AG09319 (cell line): ENCODE results near the gene SLC39A11.
"Not testable (repeated sequence)": the region's sequence is repeated elsewhere in the genome, so short reads cannot be mapped to it uniquely, and the experiment has no call there.

Experiments used
- DNase-seq: peaks from one replicate; pipeline ENCODE4 v3.0.0-alpha.2; 2010; ENCODE audit warnings: low read depth; ENCODE audit errors: extremely low read depth
- TF ChIP-seq, protein P1 (sequence below): IDR thresholded peaks from 2 replicates; pipeline ENCODE4 v1.5.1; 2011; ENCODE audit warnings: low read depth, mild to moderate bottlenecking, inconsistent platforms, low read length, moderate library complexity

Gene SLC39A11

DNA sequence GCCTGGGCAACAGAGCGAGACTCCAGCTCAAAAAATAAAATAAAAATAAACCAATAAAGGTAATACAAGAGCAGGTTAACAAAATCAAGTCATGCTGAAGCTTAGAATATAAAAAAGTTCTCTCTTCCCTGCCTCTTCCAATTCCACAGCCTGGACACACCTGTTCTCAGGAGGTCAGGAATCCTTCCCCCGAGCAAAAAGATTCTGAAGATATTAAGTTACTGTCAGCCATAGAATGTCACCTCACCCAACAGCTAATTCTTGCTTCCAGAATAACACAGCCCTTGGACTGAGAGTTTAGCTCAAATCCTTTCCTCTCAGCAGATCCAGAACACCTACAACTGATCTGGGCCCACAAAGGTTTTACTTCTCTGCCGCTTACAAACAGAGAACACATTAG, 27.1 kb downstream of the SLC39A11 start:
- DNase-seq: no peak
- TF ChIP-seq, protein P1, sequence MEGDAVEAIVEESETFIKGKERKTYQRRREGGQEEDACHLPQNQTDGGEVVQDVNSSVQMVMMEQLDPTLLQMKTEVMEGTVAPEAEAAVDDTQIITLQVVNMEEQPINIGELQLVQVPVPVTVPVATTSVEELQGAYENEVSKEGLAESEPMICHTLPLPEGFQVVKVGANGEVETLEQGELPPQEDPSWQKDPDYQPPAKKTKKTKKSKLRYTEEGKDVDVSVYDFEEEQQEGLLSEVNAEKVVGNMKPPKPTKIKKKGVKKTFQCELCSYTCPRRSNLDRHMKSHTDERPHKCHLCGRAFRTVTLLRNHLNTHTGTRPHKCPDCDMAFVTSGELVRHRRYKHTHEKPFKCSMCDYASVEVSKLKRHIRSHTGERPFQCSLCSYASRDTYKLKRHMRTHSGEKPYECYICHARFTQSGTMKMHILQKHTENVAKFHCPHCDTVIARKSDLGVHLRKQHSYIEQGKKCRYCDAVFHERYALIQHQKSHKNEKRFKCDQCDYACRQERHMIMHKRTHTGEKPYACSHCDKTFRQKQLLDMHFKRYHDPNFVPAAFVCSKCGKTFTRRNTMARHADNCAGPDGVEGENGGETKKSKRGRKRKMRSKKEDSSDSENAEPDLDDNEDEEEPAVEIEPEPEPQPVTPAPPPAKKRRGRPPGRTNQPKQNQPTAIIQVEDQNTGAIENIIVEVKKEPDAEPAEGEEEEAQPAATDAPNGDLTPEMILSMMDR: no peak

DNA sequence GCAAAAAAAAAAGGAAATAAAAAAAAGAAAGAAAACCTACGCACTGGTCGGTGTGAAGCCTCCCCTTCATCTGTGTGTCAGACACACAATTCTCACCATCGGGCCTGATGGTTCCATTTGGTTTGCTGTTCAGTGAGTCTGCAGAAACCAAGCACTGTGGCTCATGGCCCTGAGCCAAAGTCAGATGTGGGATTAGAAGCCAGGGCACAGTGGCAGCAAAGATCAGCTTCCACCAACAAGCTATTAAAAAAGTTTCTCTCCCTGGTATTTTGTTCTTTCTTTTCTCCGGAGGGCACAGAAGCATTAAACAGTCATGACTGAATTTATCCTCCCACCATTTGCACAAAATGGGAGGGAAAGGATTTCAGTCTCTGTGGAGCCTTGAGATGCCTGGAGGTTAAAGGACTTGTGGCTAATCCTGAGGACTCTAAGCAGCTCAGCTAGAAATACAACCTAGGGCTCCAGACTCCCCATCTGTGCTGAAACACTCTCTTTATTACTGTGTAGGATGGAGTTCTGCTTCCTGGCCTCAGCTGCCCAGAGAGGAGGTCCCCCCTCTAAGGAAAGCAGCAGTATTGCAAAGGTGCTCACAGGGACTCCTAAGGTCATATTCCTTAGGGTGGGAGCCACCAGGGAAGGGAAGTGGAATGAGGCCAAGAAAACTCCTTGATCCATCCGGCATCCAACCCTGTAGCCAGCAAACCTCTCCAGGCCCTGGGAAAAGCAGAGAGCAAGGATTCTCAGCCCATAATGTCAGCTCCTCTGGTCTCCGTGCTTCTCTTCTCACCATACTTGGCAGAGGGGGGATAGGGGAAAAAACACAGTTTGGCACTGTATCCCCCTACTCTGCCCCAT, 28.2 kb downstream of the SLC39A11 start:
- DNase-seq: no peak
- TF ChIP-seq, protein P1: no peak

DNA sequence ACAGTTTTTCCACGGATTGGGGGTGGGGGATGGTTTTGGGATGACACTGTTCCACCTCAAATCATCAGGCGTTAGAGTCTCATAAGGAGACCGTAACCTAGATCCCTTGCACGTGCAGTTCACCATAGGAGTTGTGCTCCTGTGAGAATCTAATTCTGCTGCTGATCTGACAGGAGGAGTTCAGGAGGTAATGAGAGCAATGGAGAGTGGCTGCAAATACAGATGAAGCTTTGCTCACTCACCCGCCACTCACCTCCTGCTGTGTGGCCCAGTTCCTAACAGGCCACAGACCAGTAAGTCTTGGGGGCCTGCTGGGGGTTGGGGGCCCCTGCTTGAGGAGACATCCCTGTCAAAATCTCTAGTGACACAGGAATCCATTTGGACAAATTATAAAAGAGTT, 29.8 kb downstream of the SLC39A11 start:
- TF ChIP-seq, protein P1: no peak
- DNase-seq: no peak

DNA sequence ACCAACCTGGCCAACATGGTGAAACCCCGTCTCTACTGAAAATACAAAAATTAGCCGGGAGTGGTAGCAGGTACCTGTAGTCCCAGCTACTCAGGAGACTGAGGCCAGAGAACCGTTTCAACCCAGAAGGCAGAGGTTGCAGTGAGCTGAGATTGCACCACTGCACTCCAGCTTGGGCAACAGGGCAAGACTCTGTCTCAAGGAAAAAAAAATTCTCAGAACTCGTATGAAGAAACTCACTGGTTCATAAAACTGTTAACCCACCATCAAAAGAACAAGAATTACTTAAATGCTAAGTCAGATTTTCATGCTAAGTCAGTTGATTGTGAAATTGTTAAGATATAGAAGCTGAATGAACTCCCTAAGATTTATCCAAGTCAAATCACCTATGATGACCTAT, 31.3 kb downstream of the SLC39A11 start:
- DNase-seq: no peak
- TF ChIP-seq, protein P1: no peak

DNA sequence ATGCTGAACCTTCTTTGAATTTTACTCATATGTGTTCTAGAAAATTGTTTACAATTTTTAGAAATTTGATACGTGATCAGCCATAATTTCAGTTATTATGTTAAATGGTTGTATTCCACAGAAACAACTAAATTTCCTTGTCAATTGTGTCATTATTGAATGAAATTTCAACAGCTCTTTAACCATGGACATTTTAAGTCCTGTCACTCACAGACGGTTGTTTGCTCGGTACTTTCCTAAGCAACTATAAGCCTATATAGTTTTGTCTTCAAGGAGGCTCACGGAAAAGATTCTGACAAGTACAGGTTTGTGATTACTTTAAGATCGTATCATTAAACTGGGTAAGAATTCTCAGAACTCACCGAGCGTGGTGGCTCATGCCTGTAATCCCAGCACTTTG, 31.8 kb downstream of the SLC39A11 start:
- DNase-seq: no peak

DNA sequence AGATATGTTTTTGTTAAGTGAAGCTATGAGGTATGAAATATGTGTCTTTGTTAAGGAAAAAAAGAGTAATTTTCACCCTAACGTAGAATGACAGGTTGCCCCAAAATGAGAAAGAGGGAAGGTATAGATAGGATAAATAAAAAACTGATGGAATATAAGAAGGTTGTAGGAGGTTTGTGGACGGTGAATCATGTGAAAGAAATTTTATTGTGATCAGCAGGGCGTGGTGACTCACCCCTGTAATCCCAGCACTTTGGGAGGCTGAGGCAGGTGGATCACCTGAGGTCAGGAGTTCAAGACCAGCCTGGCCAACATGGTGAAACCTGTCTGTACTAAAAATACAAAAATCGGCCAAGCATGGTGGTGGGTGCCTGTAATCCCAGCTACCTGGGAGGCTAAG, 32.8 kb downstream of the SLC39A11 start:
- not testable (repeated sequence) for DNase-seq

More for the DNA sequence above, 31.8 kb downstream of the SLC39A11 start:
- TF ChIP-seq, protein P1: no peak

DNA sequence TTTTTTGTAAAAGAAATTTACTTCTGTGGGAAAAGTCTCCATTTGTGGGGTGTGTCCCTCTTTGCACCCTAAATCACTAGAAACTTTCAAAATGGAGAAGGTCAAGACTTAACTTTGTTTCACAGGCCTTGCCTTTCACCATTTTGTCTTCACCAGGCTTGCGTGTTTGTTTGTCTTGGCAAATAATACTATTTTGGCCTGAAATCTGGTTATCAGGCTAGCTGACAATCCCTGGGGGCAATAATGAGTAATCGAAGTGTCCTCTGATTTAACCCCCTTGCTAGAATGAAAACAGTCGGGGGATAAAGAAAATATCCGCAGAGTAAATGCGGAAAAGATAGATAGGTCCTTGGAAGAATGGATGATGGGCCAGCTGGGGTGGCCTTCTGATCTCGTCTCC, 34.5 kb downstream of the SLC39A11 start:
- DNase-seq: no peak
- TF ChIP-seq, protein P1: no peak

DNA sequence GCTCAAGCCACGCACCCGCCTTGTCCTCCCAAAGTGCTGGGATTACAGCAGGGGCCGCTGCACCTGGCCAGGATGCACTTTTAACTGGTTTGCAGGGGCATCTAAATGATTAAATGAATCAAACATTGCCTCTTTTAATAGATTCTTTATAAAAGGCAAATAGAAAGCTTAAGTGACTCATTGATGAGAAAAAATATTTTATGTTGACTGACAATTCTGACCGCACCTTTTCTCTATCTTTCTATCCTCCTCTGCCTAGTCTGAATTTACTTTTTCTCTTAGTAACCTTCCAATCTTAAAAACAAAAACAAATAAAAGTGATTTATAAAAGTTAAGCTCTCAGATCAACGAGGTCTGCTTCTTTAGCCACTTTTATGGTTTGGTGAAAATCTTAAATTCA, 35.3 kb downstream of the SLC39A11 start:
- DNase-seq: no peak
- TF ChIP-seq, protein P1: no peak
